ENCODE data around the gene RTN4R.

RTN4R gene

GRCh38 chr22:20232237-20232598 is 35.9 kb downstream of the RTN4R start:
- Histone ChIP-seq H3K4me2 (ENCODE audit: low read depth, low read length, poor library complexity, severe bottlenecking) (no peak overlapping the region), H3K9me2 (replicated peaks; ENCODE audit: low read depth, low read length) (no peaks in the 10 kb centered on the region), H3K4me3 (ENCODE audit: low read length, poor library complexity, severe bottlenecking) (no peak overlapping the region), H3K9me3 (ENCODE audit: insufficient read depth, low read depth, low read length) (no peaks in the 10 kb centered on the region), H3F3A (ENCODE audit: low read depth) (no peaks in the 10 kb centered on the region), H3K27me3 (ENCODE audit: insufficient read depth, low read length, poor library complexity, severe bottlenecking) (no peaks in the 10 kb centered on the region), H3K79me2 (ENCODE audit: insufficient read depth, low read length) (no peaks in the 10 kb centered on the region), H3K36me3 (ENCODE audit: insufficient read depth, low read length) (no peaks in the 10 kb centered on the region), H2AFZ (ENCODE audit: low read length) (no peak overlapping the region), H4K20me1 (ENCODE audit: insufficient read depth, low read length, poor library complexity, severe bottlenecking) (no peaks in the 10 kb centered on the region), H3K9ac (ENCODE audit: low read depth, low read length, poor library complexity, severe bottlenecking) (no peak overlapping the region), H3K4me1 (ENCODE audit: insufficient read depth, low read length, poor library complexity, severe bottlenecking) (peaks cover 7% of the 10 kb centered on the region)
- no peak for TF ChIP-seq CTCF (conservative IDR thresholded peaks at IDR 0.05; ENCODE audit: low read length)
- TF ChIP-seq EZH2phosphoT487 (IDR thresholded peaks at IDR 0.05; ENCODE audit: borderline replicate concordance): no peak

GRCh38 chr22:20231514-20232236 is 36.4 kb downstream of the RTN4R start:
- no peaks in the 10 kb centered on the region for H4K20me1 ChIP-seq (ENCODE audit: insufficient read depth, low read length, poor library complexity, severe bottlenecking)
- no peaks in the 10 kb centered on the region for H3F3A ChIP-seq (ENCODE audit: low read depth)
- H3K4me3 ChIP-seq (ENCODE audit: low read length, poor library complexity, severe bottlenecking): no peak overlapping the region
- H2AFZ ChIP-seq (ENCODE audit: low read length): no peak overlapping the region
- H3K36me3 ChIP-seq (ENCODE audit: insufficient read depth, low read length): no peaks in the 10 kb centered on the region
- H3K79me2 ChIP-seq (ENCODE audit: insufficient read depth, low read length): no peaks in the 10 kb centered on the region
- no peaks in the 10 kb centered on the region for H3K27me3 ChIP-seq (ENCODE audit: insufficient read depth, low read length, poor library complexity, severe bottlenecking)
- no peak overlapping the region for H3K9ac ChIP-seq (ENCODE audit: low read depth, low read length, poor library complexity, severe bottlenecking)
- H3K9me2 ChIP-seq (replicated peaks; ENCODE audit: low read depth, low read length): no peaks in the 10 kb centered on the region
- no peak overlapping the region for H3K4me2 ChIP-seq (ENCODE audit: low read depth, low read length, poor library complexity, severe bottlenecking)
- H3K4me1 ChIP-seq (ENCODE audit: insufficient read depth, low read length, poor library complexity, severe bottlenecking): peaks cover 1% of the 10 kb centered on the region
- H3K9me3 ChIP-seq (ENCODE audit: insufficient read depth, low read depth, low read length): no peaks in the 10 kb centered on the region
- TF ChIP-seq EZH2phosphoT487 (IDR thresholded peaks at IDR 0.05; ENCODE audit: borderline replicate concordance) (no peak), CTCF (conservative IDR thresholded peaks at IDR 0.05; ENCODE audit: low read length) (no peak)

GRCh38 chr22:20230777-20231420 is 37.2 kb downstream of the RTN4R start:
- H3K4me3 ChIP-seq (ENCODE audit: low read length, poor library complexity, severe bottlenecking): no peak overlapping the region
- no peaks in the 10 kb centered on the region for H3K79me2 ChIP-seq (ENCODE audit: insufficient read depth, low read length)
- H3K4me1 ChIP-seq (ENCODE audit: insufficient read depth, low read length, poor library complexity, severe bottlenecking): no peaks in the 10 kb centered on the region
- no peaks in the 10 kb centered on the region for H3K9me2 ChIP-seq (replicated peaks; ENCODE audit: low read depth, low read length)
- H3K4me2 ChIP-seq (ENCODE audit: low read depth, low read length, poor library complexity, severe bottlenecking): no peak overlapping the region
- H2AFZ ChIP-seq (ENCODE audit: low read length): no peak overlapping the region
- no peaks in the 10 kb centered on the region for H3K27me3 ChIP-seq (ENCODE audit: insufficient read depth, low read length, poor library complexity, severe bottlenecking)
- no peaks in the 10 kb centered on the region for H3K9me3 ChIP-seq (ENCODE audit: insufficient read depth, low read depth, low read length)
- no peak for TF ChIP-seq CTCF (conservative IDR thresholded peaks at IDR 0.05; ENCODE audit: low read length)
- no peak for TF ChIP-seq EZH2phosphoT487 (IDR thresholded peaks at IDR 0.05; ENCODE audit: borderline replicate concordance)
- no peaks in the 10 kb centered on the region for H3F3A ChIP-seq (ENCODE audit: low read depth)
- no peak overlapping the region for H3K9ac ChIP-seq (ENCODE audit: low read depth, low read length, poor library complexity, severe bottlenecking)
- H4K20me1 ChIP-seq (ENCODE audit: insufficient read depth, low read length, poor library complexity, severe bottlenecking): no peaks in the 10 kb centered on the region
- H3K36me3 ChIP-seq (ENCODE audit: insufficient read depth, low read length): no peaks in the 10 kb centered on the region

Measured in Loucy (cell line).